ENCODE measurements around the gene PACSIN3. TPM values are rescaled to one million over a fixed set of nuclear protein-coding genes. Genes with fewer than 3 reads are reported as not detected.

Gene PACSIN3
- total RNA-seq, 4 donors from 2014 or later = 1.2 to 13.9 (median 9.8) TPM

DNA sequence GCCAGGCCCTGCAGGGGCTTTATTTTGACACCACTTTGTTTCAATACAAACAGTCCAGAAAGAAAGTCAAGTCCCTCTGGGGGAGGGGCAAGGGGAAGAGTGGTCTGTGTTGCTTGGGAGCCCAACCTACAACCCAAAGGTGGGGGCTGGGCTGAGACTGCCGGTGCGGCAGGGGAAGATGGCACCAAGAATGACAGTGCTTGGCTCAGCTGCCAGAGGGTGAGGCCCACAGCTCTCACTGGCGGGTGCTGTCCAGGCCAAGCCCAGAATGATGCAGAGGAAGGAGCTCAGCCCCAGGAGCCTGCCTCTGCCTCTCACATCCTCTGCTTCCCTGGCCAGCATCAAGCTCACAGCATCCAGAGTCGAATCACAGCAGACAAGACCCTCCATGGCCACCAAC is 21.9 kb downstream of the PACSIN3 start:
- in situ Hi-C loops (cut with MboI; ENCODE audit: low pct_ligation_motif_present in 1 of 4, low pct_unique_long_range_greater_than_20kb in 1 of 4, low sequenced_read_pairs in 3 of 4) (loop anchor here in 2 of 4 donors (5.0 kb wide), 1 partner anchor 277 kb away; no protein-coding TSS in a partner anchor), intact Hi-C loops (cut with DNase I; ENCODE audit: low total_unique reads) (no loop called here)
- H3K36me3 ChIP-seq = peaks cover 2 to 51% (median 26%) of the 10 kb centered on the region in 4 donors

DNA sequence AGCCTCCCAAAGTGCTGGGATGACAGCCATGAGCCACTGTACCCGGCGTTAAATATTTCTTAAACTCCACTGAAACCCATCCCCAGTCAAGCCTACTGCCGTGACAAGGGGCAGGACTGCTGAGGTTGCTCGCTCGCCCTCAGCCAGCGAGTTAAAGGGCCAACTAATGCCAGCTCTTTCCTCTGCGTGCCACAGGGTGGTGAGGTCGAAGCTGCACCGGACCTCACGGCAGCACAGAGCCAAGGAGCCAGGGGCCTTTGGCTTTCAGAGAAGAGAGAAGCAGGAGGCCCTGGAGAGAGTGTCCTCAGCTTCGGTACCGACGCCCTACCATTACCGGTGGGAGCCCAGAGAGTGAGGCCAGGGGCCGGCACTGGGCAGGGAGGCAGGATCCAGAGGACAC is 22.3 kb downstream of the PACSIN3 start:
- WGBS, 2 donors (ENCODE audit: low coverage in 1 of 2) = 91% methylated on average over 15 of the region's 15 CpGs; no CpG with 5 or more reads in 1 of the 2 donors
- no peak for TF ChIP-seq POLR2AphosphoS5 (IDR thresholded peaks at IDR 0.05)
- TF ChIP-seq EP300 (IDR thresholded peaks at IDR 0.05; ENCODE audit: low read depth) = no peak
- TF ChIP-seq, protein P1, sequence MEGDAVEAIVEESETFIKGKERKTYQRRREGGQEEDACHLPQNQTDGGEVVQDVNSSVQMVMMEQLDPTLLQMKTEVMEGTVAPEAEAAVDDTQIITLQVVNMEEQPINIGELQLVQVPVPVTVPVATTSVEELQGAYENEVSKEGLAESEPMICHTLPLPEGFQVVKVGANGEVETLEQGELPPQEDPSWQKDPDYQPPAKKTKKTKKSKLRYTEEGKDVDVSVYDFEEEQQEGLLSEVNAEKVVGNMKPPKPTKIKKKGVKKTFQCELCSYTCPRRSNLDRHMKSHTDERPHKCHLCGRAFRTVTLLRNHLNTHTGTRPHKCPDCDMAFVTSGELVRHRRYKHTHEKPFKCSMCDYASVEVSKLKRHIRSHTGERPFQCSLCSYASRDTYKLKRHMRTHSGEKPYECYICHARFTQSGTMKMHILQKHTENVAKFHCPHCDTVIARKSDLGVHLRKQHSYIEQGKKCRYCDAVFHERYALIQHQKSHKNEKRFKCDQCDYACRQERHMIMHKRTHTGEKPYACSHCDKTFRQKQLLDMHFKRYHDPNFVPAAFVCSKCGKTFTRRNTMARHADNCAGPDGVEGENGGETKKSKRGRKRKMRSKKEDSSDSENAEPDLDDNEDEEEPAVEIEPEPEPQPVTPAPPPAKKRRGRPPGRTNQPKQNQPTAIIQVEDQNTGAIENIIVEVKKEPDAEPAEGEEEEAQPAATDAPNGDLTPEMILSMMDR (IDR thresholded peaks at IDR 0.05) = no peak
- no peak for TF ChIP-seq POLR2A (IDR thresholded peaks at IDR 0.05)
- Histone ChIP-seq H3K27me3 (no peaks in the 10 kb centered on the region), H3K9me3 (no peaks in the 10 kb centered on the region), H3K27ac (no peak overlapping the region), H3K4me1 (peaks cover 0 to 3% (median 0%) of the 10 kb centered on the region in 4 donors), H3K4me3 (no peak overlapping the region), H3K36me3 (peaks cover 0 to 49% (median 26%) of the 10 kb centered on the region in 4 donors)
- DNase-seq = no peak
- in situ Hi-C loops (cut with MboI; ENCODE audit: low pct_ligation_motif_present in 1 of 4, low pct_unique_long_range_greater_than_20kb in 1 of 4, low sequenced_read_pairs in 3 of 4) = loop anchor here in 2 of 4 donors (5.0 kb wide), 1 partner anchor 277 kb away; no protein-coding TSS in a partner anchor
- intact Hi-C loops (cut with DNase I; ENCODE audit: low total_unique reads) = no loop called here

More for the DNA sequence above, 21.9 kb downstream of the PACSIN3 start:
- TF ChIP-seq POLR2AphosphoS5 (IDR thresholded peaks at IDR 0.05) (no peak), POLR2A (IDR thresholded peaks at IDR 0.05) (no peak), EP300 (IDR thresholded peaks at IDR 0.05; ENCODE audit: low read depth) (no peak)
- TF ChIP-seq, protein P1 (IDR thresholded peaks at IDR 0.05) = no peak
- DNase-seq = no peak
- H3K9me3 ChIP-seq = no peaks in the 10 kb centered on the region
- H3K27me3 ChIP-seq = no peaks in the 10 kb centered on the region
- WGBS, 2 donors (ENCODE audit: low coverage in 1 of 2) = 92% methylated on average over 4 of the region's 4 CpGs; no CpG with 5 or more reads in 1 of the 2 donors
- no peak overlapping the region for H3K27ac ChIP-seq
- no peak overlapping the region for H3K4me3 ChIP-seq
- H3K4me1 ChIP-seq = peaks cover 0 to 3% (median 0%) of the 10 kb centered on the region in 4 donors

DNA sequence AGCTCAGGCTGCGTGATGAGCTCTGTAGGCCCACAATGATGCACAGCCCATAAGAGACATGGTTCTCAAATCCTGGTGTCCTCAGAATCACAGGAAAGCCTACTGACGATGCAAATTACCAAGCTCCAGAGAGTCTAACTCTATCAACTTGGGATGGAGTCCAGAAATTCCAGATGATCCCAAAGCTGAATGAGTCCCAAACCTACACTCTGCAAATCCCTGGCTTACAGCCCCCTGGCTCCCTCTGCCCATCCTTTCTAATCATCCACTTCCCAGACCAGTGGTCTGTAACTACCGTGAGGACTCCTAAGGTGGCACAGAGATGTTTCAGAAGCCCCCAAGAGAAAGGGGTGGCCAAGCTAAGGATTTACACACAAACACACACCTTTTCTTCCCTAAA is 23.0 kb downstream of the PACSIN3 start:
- DNase-seq = no peak
- Histone ChIP-seq H3K27ac (no peak overlapping the region), H3K4me1 (peaks cover 0 to 3% (median 0%) of the 10 kb centered on the region in 4 donors), H3K27me3 (no peaks in the 10 kb centered on the region), H3K9me3 (no peaks in the 10 kb centered on the region), H3K4me3 (no peak overlapping the region), H3K36me3 (peaks cover 0 to 42% (median 22%) of the 10 kb centered on the region in 4 donors)
- in situ Hi-C loops (cut with MboI; ENCODE audit: low pct_ligation_motif_present in 1 of 4, low pct_unique_long_range_greater_than_20kb in 1 of 4, low sequenced_read_pairs in 3 of 4) = loop anchor here in 2 of 4 donors (5.0 kb wide), 1 partner anchor 276 kb away; no protein-coding TSS in a partner anchor
- intact Hi-C loops (cut with DNase I; ENCODE audit: low total_unique reads) = no loop called here
- WGBS, 2 donors (ENCODE audit: low coverage in 1 of 2) = 33 to 49% methylated on average over 1 to 3 of the region's 3 CpGs
- TF ChIP-seq, protein P1 (IDR thresholded peaks at IDR 0.05) = no peak
- no peak for TF ChIP-seq POLR2A (IDR thresholded peaks at IDR 0.05)
- no peak for TF ChIP-seq POLR2AphosphoS5 (IDR thresholded peaks at IDR 0.05)
- TF ChIP-seq EP300 (IDR thresholded peaks at IDR 0.05; ENCODE audit: low read depth) = no peak

DNA sequence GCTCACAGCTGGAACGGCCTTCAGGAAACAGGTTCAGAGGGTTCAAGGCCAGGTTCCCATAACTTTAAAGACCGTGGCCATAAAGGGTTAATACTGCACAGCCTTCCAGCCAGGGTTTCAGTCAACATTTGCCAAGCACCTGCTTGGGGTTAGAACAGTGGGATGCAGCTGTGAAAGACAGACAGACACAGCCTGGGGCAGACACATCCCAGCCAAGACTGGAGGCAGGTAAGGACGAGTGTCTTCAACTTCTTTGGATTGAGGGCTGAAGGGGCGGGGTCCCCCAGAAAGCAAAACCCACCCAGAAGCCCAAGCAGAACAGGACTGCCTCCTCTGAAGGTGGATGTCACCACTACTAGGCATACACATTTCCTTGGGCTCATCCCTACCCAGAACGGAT is 23.8 kb downstream of the PACSIN3 start:
- in situ Hi-C loops (cut with MboI; ENCODE audit: low pct_ligation_motif_present in 1 of 4, low pct_unique_long_range_greater_than_20kb in 1 of 4, low sequenced_read_pairs in 3 of 4) = loop anchor here in 2 of 4 donors (5.0 kb wide), 1 partner anchor 275 kb away; no protein-coding TSS in a partner anchor
- intact Hi-C loops (cut with DNase I; ENCODE audit: low total_unique reads) = no loop called here
- WGBS, 2 donors (ENCODE audit: low coverage in 1 of 2) = 68% methylated on average over 5 of the region's 5 CpGs; no CpG with 5 or more reads in 1 of the 2 donors
- H3K36me3 ChIP-seq = peaks cover 0 to 35% (median 19%) of the 10 kb centered on the region in 4 donors
- no peak overlapping the region for H3K27ac ChIP-seq
- no peaks in the 10 kb centered on the region for H3K9me3 ChIP-seq
- DNase-seq = no peak
- H3K27me3 ChIP-seq = no peaks in the 10 kb centered on the region
- peaks cover 0 to 3% (median 0%) of the 10 kb centered on the region in 4 donors for H3K4me1 ChIP-seq
- TF ChIP-seq, protein P1 (IDR thresholded peaks at IDR 0.05) = no peak
- TF ChIP-seq POLR2A (IDR thresholded peaks at IDR 0.05) = no peak
- no peak for TF ChIP-seq EP300 (IDR thresholded peaks at IDR 0.05; ENCODE audit: low read depth)
- no peak for TF ChIP-seq POLR2AphosphoS5 (IDR thresholded peaks at IDR 0.05)
- no peak overlapping the region for H3K4me3 ChIP-seq

Data from transverse colon (tissue), 4 donors.